Right lobe of liver (tissue), 6 donors: Measurements from ENCODE around the gene PFKM. TPM values are rescaled to one million over a fixed set of nuclear protein-coding genes. Genes with fewer than 3 reads are reported as not detected.
"Not testable (repeated sequence)": the region's sequence is repeated elsewhere in the genome, so short reads cannot be mapped to it uniquely, and the experiment has no call there.

ENCODE experiments used
- ATAC-seq, 4 donors: fragments of 200-7000 bp; cut with Tn5 transposase; one replicate each; pipeline ENCODE4 v1.9.1; 2020; ENCODE audit warnings: mild to moderate bottlenecking in 4 of 4, moderate library complexity in 4 of 4
- DNase-seq, 3 donors: peaks; one replicate each; pipeline ENCODE4 v3.0.0-alpha.2; 2020
- H3K27ac ChIP-seq, 3 donors: fragments of 200-600 bp; one replicate each; pipeline ENCODE4 v1.8.0; 2022
- H3K27me3 ChIP-seq, 2 donors: fragments of 200-600 bp; one replicate each; pipeline ENCODE4 v1.8.0; 2022
- H3K36me3 ChIP-seq, 4 donors: fragments of 200-600 bp; sonication (generic) in 1 of 4; one replicate each; pipeline versions ENCODE4 v1.5.1 to v1.8.0; 2017 to 2022; ENCODE audit warnings: control low read depth in 1 of 4
- H3K4me1 ChIP-seq, 4 donors: fragments of 200-600 bp; sonication (generic) in 1 of 4; one replicate each; pipeline versions ENCODE4 v1.5.1 to v1.8.0; 2017 to 2022; ENCODE audit warnings: control low read depth in 1 of 4
- H3K4me3 ChIP-seq, 3 donors: fragments of 200-600 bp; one replicate each; pipeline ENCODE4 v1.8.0; 2022
- H3K9me3 ChIP-seq, 4 donors: fragments of 200-600 bp; sonication (generic) in 1 of 4; one replicate each; pipeline versions ENCODE4 v1.5.1 to v1.8.0; 2017 to 2022; ENCODE audit warnings: control low read depth in 1 of 4
- CTCF ChIP-seq, 4 donors: fragments of 200-600 bp in 3 of 4; fragments of 450-650 bp in 1 of 4; IDR thresholded peaks; one replicate each; pipeline versions ENCODE4 v1.5.1 to v1.8.0; 2016 to 2022; ENCODE audit warnings: antibody characterized with exemption in 4 of 4, mild to moderate bottlenecking in 2 of 4
- POLR2A ChIP-seq: fragments of 450-650 bp; IDR thresholded peaks from one replicate; pipeline ENCODE4 v1.6.1; 2017; ENCODE audit warnings: antibody characterized with exemption, mild to moderate bottlenecking
- WGBS: methylation state at CpG from one replicate; pipeline ENCODE4 v1.1.6; 2018; ENCODE audit warnings: low coverage, low lambda C conversion rate; ENCODE audit not compliant: insufficient coverage; ENCODE audit errors: missing lambda C conversion rate; 5-methylcytosine and 5-hydroxymethylcytosine counted together
- intact Hi-C, 2 donors: fragments of 100-400 bp; cut with DNase I; formaldehyde crosslinking; loops; one replicate each; pipeline versions ENCODE4 v1.11.2 to v1.14.1; 2022
- total RNA-seq, 6 experiments: library from RNA; depleted of rRNA in 2 of 6; stranded (reverse); fragments of >200 nt in 2 of 6; fragmentation: NEBNext Ultra II Directional in 3 of 6; extraction: Animal tissue kit (Norgen Biotek cat#: 25700) in 3 of 6; gene quantifications; one replicate each; pipeline versions ENCODE4 v1.1.0 to v1.2.4, GENCODE V29; 2016 to 2023
- donor health status: DM: no; HTN: yes; CAD: no.
- donor health status: DM: no; HTN: no; CAD: no.
- donor health status: DM: no; HTN: no; CAD: no.
- donor health status: DM: no; HTN: yes; CAD: no.
- donor health status: DM: no; HTN: yes; CAD: no.

Gene PFKM
- total RNA-seq, 6 experiments from 2014 or later: 4.6 to 8.9 (median 7.8) TPM

GRCh38 chr12:48142818-48143674 lies 23.9 kb downstream of the PFKM start:
- peaks cover 0 to 27% (median 4%) of the 10 kb centered on the region in 4 donors for H3K36me3 ChIP-seq
- H3K4me3 ChIP-seq: no peak overlapping the region
- DNase-seq: no peak
- TF ChIP-seq POLR2A: no peak
- TF ChIP-seq CTCF (IDR thresholded peaks at IDR 0.05): no peak
- no peak overlapping the region for H3K27ac ChIP-seq
- ATAC-seq: no peak
- intact Hi-C loops: no loop called here
- no peaks in the 10 kb centered on the region for H3K4me1 ChIP-seq
- WGBS: 92% methylated on average over 6 of the region's 7 CpGs
- H3K9me3 ChIP-seq: no peaks in the 10 kb centered on the region
- H3K27me3 ChIP-seq: no peaks in the 10 kb centered on the region

GRCh38 chr12:48143898-48144297 lies 24.7 kb downstream of the PFKM start:
- intact Hi-C loops: no loop called here

GRCh38 chr12:48145981-48146380 lies 26.8 kb downstream of the PFKM start:
- Histone ChIP-seq H3K9me3 (no peaks in the 10 kb centered on the region), H3K27ac (no peak overlapping the region), H3K4me3 (no peak overlapping the region), H3K27me3 (no peaks in the 10 kb centered on the region), H3K36me3 (peaks cover 12 to 56% (median 20%) of the 10 kb centered on the region in 4 donors), H3K4me1 (no peaks in the 10 kb centered on the region)
- WGBS: 63% methylated on average over 1 of the region's 1 CpG
- intact Hi-C loops: no loop called here
- no peak for ATAC-seq
- TF ChIP-seq POLR2A (no peak), CTCF (IDR thresholded peaks at IDR 0.05) (no peak)
- no peak for DNase-seq

More at GRCh38 chr12:48143898-48144297, 24.7 kb downstream of the PFKM start:
- TF ChIP-seq CTCF (IDR thresholded peaks at IDR 0.05): no peak
- TF ChIP-seq POLR2A: no peak
- no peak overlapping the region for H3K27ac ChIP-seq
- H3K4me3 ChIP-seq: no peak overlapping the region
- DNase-seq (no peak), ATAC-seq (no peak)
- no peaks in the 10 kb centered on the region for H3K4me1 ChIP-seq
- WGBS: 86% methylated on average over 1 of the region's 2 CpGs
- H3K9me3 ChIP-seq: no peaks in the 10 kb centered on the region
- H3K27me3 ChIP-seq: no peaks in the 10 kb centered on the region
- H3K36me3 ChIP-seq: peaks cover 0 to 35% (median 5%) of the 10 kb centered on the region in 4 donors

- H3K27ac ChIP-seq: no peak overlapping the region
- H3K4me3 ChIP-seq: no peak overlapping the region
- no peak for DNase-seq
- H3K27me3 ChIP-seq: no peaks in the 10 kb centered on the region
- no peak for ATAC-seq
- no peaks in the 10 kb centered on the region for H3K4me1 ChIP-seq
- peaks cover 16 to 60% (median 27%) of the 10 kb centered on the region in 4 donors for H3K36me3 ChIP-seq
- intact Hi-C loops: no loop called here
- WGBS: no CpG with 5 or more reads among the region's 2 CpGs
- TF ChIP-seq POLR2A (no peak), CTCF (IDR thresholded peaks at IDR 0.05) (no peak)
- no peaks in the 10 kb centered on the region for H3K9me3 ChIP-seq
Measured at GRCh38 chr12:48151103-48151771, 32.1 kb downstream of the PFKM start.

- 100% methylated on average over 4 of the region's 5 CpGs for WGBS
- H3K27ac ChIP-seq, H3K9me3 ChIP-seq, H3K4me1 ChIP-seq, intact Hi-C loops, DNase-seq, ATAC-seq, H3K4me3 ChIP-seq, H3K27me3 ChIP-seq: not testable (repeated sequence)
- peaks cover 6 to 26% (median 10%) of the 10 kb centered on the region in 4 donors for H3K36me3 ChIP-seq
Measured at GRCh38 chr12:48155786-48156185, 36.6 kb downstream of the PFKM start.
